ENCODE data around the gene KRCC1.
A peak's percentile ranks its signal among the peaks of the same experiment; 100 is the strongest.
"Not testable (repeated sequence)": the region's sequence is repeated elsewhere in the genome, so short reads cannot be mapped to it uniquely, and the experiment has no call there.

KRCC1 gene

DNA sequence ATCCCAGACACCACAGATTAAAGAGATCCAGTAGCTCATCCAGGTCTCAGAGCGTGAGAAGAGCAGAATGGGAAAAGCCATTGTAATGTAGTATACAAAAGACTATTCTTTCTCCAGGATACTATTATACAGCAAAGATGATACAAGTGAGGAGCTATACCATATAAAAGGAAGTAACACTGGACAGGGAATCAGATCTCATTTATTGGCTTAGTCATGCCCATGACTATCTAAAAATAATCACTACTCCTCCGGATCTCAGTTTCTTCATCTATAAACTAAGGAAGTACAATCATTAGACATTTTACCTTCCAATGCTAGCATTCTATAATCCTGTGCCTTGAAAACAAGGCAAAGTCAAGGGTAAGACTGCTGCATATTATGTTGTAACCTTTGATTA lies 19.4 kb downstream of the KRCC1 start:
- no peak for DNase-seq

DNA sequence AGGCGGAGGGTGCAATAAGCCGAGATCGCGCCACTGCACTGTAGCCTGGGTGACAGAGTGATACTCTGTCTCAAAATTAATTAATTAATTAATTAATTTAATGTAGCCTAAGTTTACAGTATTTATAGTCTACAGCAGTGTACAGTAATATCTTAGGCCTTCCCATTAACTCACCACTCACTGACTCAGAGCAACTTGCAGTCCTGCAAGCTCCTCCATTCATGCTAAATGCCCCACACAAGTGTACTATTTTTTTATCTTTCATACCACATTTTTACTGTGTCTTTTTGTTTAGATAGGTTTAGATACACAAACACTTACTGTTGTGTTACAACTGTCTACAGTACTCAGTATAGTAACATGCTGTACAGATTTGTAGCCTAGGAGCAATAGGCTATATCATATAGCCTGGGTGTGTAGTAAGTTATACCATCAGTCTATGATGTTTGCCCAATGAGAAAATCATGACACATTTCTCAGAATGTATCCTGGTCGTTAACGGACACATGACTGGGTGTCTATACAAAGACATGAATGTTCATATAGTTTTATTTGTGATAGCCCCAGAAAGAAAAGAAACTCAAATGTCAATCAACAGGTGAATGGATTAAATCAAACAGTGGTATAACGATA lies 23.4 kb downstream of the KRCC1 start:
- DNase-seq = no peak

DNA sequence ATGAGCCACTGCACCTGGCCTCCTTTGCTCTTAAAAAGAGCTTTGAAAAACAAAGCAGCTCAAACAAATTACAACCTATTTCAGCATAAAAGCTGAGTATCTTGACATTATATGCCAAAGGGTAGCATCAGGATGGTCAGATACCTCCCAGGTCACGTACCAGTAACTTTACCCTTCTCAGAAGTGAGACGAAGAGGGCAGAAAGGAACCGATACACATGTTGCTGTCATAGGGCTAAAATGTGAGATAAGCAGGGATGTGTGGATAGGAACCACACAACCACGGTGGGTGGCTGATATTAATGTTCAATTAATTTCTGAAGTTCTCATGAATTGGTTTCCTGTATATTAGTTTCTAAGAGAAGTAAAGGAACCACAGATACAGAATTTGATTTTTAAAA lies 26.7 kb downstream of the KRCC1 start:
- DNase-seq = no peak

DNA sequence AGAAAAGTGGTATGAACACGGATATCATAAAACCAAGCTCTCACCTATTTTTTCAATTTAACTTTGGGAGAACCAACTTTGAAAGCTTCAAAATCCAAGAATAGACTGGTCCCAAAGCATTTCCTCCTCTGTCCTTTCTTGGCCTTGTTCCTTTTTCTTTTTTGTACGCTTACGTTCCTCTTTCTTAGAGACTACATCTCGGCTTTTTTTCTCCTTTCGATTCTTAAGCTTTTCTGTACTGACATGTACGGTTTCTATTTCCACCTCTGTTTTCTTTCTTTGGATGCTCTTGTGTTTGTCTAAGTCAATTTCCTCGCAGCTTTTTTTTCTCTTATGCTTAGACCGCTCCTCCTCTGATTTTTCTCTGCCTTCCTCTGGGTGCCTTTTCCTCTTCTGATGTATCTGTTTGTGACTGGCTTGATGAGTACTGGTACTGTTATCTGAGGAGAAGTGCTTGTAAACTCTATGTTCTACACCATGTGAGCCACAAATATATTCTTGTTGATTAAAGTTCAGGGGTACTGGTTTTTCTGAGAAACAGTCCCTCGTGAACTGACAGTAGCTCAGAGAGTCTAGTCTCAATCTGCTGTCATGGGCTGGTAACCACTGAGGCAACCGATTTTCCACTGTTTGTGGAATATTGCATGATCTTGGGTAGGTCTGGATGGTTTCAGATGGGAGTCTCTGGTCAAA lies 27.7 kb downstream of the KRCC1 start:
- DNase-seq = no peak

DNA sequence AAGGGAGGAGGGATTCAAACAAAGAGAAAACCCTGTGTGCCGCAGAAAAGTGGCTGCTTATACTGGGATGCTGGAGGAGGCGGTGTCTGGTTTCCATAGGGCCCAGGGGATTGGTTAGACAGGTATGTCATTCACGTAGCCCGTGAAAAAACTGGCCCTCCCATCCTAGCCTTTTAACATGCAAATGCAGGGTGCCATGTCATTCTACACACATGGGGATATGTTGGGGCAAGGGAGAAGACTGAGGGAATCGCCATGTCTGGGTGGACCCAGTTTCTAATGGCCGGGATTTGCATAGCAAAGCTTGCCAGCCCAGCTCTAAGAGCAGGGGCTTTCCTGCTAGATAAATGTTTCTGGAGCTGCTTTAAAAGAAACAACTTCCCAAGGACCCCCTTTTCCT lies 31.1 kb downstream of the KRCC1 start:
- no peak for DNase-seq

DNA sequence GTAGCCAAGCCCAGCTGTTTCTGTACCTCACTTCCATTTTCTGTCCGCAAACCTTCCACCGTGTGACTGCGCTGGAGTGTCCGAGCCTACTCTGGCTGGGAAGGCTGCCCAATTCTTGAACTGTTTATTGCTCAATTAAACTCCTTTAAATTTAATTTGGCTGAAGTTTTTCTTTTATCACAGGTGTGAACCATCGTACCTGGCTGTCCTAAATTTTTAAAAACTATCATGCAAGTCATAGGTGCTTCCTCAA lies 33.0 kb downstream of the KRCC1 start:
- no peak for DNase-seq

DNA sequence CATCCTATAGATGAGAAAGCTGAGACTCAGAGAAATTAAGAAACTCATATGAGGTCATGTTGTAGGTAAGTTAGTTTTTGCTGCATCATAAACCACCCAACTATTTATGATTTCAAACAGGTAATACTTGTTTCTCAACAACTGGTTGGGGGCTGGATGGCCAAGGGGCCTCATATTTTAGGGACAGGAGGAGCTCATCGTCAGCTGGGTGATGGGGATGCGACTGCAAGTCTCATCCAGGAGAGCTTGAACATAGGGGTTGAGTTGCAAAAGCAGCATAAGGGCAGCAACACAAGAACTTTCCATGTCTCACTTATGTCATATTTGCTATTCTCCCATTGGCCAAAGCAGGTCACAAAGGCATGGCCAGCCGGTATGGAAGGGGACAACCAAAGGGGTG lies 35.6 kb downstream of the KRCC1 start:
- DNase-seq = no peak

DNA sequence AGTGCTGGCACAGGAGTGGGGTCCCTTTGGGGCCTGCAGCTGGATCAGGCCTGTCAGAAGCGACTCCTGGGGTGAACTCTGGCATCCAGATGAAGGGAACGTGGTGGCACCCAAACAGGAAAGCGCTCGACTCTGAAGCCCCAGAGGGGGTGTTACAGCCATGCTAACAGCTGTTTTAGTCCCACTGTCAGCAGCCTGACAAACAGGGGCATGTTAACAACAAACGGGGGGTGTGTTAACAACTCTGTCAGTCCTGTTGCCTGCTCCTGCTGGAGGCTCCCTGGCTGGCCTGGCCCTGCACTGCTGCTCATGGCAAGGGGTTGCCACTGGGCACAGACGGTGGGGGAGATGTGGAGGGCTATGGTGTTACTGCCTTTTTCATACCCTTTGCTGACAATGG lies 36.7 kb downstream of the KRCC1 start:
- DNase-seq = no peak

DNA sequence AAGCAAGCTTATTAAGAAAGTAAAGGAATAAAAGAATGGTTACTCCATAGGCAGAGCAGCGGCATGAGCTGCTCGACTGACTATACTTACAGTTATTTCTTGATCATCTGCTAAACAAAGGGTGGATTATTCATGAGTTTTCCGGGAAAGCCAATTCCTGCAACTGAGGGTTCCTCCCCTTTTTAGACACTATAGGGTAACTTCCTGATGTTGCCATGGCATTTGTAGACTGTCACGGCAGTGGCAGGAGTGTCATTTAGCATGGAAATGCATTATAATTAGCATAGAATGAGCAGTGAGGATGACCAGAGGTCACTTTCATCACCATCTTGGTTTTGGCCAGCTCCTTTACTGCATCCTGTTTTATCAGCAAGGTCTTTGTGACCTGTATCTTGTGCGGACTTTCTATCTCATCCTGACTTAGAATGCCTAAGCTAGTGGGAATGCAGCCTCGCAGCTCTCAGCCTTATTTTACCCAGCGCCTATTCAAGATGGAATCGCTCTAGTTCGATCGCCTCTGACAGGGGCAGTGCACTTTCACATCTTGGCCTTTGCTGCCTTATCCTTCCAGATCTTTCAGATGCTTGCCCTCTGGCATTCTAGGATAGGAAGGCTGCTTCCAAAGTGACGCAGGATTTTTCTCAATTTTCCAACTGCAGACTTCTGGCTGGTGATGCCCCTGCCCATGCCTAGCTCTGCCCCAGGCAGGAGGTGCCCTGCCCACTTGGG lies 37.3 kb downstream of the KRCC1 start:
- DNase-seq = not testable (repeated sequence)

DNA sequence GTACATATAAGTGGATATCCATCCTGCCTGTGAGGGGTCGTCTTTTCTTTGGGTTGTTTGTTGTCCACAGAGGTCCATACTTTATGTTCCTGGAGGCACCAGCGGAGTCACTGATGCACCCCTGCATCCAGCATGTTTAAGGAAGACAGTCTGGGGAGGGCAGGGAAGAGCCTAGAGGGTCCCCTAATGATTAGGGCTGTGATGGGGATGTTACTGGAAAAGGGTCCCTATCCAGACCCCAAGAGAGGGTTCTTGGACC lies 37.9 kb downstream of the KRCC1 start:
- not testable (repeated sequence) for DNase-seq

DNA sequence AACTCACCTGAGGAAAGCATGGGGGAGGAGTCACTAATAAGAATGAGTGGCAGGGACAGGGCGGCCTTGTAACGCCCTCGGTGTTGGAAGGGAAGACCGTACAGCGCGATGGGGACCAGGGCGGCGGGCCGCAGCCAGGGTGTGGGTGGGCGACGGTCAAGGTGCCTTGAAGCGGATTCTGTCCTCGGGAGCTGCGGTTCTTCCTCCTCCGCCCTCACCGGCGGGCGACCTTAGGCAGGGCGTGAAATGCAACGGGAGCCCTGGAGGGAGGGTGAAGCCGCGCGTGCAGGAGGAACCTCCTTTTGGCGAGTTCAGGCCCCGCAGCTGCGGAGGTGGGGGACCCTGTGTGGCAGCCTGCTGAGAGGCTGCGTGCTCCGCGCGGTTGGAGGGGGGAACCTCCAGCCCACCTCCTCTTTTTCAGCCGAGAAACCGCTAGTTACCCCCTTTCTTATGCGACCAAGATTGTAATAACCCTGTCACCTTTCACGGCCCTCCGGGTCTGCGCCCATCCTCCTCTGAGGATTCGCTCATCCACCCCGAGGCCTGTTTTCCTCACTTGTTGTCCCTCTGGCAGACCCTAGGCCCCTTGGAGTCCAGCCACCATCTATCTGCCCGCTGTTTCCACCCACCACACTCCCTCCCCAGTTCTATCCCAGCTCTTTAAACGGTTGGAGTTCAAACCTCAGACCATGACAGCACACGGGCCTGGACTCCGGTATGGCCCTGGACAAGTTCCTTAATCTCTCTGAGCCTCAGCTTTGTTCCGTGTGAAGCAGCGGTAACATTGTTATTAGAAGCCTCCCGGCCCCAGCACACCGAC lies 38.4 kb downstream of the KRCC1 start:
- peak; percentile 68 for DNase-seq

DNA sequence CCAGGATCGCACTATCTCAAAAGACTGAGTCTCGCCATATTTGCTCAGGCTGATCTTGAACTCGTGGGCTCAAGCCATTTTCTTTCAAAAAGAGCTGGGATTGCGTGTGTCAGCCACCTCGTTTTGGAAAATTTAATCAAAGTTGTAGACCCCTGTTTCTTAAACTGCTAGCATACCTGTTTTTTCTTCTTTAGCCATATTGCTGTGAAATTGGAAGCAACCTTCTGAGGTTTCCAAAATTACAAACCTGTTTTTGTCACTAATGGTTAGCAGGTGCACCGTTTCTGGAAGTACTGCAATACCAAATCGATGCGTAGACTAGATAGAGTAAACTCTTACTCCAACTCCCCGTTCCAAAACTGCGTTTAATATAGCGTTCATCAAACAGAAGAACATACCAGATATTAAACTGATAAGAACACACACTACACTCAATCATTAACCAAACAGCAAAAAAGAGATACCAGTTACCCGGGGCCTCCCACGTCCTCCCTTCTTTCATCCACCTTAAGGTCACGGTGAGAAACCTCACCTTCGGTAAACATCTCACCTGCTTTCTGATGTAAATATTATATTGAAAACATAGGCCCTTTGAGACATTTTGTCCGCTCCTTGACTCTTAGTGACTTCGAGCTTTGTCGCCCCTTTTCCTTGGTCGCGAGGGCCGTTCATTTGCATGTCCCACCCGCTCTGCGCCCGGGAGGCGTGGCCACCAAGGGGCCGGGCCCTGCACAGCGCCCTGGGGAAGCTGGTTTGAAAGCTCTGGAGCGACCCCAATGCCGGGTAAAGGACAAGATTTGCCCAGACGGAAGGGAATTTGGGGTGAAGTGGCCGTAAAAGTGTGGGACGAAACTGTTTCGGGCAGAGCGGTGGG lies 39.3 kb downstream of the KRCC1 start, which contains the start of gene RNU2-63P:
Gene RNU2-63P, minus strand, starts transcription at position 462 of the 874 bp plus-strand sequence.
- peak; percentile 68 for DNase-seq

DNA sequence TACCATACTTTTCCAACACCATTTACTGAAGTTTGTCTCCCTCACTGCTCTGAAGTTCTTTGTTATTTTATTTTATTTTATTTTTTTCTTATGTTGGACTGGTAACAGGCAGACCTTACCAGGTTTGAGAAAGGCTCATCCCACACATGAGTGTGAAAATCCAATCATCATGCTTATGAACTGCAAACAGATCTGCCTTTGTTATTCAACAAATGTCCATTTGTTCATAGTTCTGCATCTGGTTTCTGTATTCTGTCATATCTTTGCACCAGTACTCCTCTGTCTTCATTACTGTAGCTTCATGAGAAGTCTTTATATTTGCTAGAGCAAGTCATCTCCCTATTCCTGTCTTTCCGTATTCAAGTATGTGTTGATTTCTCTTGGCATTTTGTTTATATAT lies 44.6 kb downstream of the KRCC1 start:
- DNase-seq = no peak

DNA sequence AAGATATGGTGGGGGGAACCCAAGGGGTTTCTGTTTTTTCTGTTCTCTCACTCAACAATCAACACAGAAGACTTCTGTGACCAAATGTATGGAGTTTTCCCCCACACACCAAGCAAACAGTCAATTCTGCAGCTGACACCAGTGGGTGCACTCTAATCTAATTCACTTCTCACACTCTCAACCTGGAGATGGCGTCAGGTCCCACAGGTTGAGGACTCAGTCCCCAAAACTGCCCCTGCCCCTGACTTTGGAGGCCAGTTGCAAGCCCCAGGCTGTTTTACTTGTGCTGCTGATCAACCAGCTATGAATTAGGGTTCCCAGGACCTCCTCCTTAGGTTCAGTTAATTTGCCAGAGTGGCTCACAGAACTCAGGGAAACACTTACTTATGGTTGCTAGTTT lies 45.4 kb downstream of the KRCC1 start:
- no peak for DNase-seq

DNA sequence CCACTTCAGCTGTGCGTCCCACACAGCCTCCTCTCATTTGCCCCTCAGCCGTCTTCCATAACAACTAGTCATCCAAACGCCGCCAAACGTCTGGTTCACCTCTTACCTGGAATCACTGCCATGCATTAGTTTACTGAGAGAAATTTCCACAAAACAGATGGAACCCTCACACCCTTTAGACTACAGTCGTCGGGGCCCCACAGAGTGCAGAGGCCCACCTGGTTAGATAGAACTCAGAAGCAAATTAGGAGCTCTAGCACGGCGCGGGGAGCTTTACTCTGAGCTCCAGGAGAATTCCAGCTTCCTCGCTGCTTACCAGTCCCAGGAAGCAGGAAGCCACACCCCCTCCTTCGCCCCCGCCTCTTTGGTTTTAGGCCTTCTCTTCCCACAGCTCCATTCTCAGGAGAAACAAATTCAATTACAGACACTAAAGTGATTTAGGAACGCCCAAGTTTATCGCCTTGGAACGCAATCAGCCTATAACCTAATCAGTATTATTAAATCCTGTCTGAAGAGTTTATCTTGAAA lies 48.6 kb downstream of the KRCC1 start:
- DNase-seq = no peak

DNA sequence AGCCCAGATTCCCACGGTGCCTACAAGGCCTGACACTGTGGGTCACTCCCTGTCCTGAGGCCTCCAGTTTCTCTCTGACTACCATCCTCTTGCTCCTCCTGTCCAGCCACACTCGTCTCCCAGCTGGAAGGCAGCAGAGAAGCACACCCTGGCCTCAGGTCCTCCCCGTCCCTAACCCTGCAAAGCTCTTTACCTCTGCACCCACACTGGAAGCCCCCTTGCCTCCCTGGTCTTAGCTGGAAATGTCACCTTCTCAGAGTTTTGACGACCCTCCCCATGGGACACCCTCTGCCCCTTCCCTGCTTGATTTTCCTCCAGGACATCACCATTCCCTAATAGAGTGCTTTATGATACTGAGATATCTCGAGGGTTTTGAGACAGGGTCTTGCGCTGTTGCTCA lies 49.8 kb downstream of the KRCC1 start:
- DNase-seq = no peak

DNA sequence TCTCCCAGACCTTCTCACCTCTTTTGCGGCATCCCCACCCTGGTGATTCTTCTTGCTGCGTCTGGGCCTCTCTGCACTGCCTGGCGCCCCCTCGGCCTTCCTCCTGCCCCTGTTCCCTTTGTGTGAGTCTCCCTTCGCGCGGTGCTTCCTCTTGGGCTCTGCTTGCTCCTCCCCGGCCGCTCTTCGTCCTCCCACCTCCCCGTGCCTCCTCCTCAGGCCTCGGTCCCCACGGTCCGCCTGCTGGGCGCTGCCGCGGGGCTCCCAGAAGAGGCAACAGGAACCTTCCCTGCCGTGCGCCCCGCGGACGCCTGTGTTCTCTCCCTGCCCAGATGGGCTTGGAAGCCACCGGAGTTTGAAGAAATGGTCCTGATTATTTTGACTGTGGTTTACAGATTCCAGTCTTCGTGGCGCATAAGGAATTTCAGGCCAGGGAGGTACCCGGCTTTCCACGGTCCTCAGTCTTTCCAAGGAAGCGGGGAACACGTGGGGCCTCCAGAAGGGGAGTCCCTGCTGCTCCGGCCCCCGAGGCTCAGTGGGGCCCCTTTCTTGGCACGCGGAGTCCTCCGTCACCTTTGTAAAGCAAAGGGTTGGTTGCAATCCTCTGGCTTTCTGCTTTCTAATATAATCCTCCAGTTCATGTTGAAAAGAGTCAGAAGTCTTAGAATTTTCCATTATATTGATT lies 52.4 kb downstream of the KRCC1 start:
- DNase-seq = no peak

DNA sequence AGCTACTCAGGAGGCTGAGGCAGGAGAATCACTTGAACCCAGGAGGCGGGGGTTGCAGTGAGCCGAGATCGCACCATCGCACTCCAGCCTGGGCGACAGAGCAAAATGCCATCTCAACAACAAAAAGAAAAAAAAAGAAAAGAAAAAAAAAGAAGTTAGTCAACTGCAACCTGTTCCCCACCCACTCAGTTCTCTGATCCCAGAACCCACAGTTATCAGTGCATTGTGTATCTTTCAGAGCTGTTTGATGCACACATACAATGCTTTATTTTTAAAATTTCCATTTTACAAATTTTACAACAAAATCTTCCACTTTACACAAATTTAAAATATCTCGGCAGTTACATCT lies 53.2 kb downstream of the KRCC1 start:
- DNase-seq = no peak

DNA sequence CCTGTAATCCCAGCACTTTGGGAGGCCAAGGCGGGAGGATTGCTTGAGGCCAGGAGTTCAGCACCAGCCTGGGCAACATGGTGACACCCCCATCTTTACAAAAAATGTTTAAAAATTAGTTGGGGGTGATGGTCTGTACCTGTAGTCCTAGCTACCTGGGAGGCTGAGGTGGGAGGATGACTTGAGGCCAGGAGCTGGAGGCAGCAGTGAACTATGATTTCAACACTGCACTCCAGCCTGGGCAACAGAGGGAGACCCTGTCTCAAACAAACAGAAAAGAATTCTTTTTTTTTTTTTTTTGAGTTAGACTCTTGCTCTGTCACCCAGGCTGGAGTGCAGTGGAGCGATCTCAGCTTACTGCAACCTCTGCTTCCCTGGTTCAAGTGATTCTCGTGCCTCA lies 55.1 kb downstream of the KRCC1 start:
- not testable (repeated sequence) for DNase-seq

DNA sequence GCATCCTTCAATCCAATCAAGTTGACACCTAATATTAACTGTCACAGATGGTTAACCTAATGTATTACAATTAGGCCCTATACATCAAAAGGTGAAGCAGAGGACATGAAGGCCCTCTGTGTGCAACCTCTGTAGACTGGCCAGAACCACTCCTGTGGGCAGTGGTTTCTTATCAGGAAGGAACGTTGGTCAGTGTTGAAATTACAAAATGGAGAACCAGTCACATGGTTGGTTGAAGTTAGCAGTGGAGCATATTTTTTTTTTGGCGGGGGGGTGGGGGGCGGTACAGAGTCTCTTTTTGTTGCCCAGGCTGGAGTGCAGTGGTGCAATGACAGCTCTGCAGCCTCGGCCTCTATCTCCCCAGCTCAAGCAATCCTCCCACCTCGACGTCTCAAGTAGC lies 59.0 kb downstream of the KRCC1 start:
- DNase-seq = no peak

DNA sequence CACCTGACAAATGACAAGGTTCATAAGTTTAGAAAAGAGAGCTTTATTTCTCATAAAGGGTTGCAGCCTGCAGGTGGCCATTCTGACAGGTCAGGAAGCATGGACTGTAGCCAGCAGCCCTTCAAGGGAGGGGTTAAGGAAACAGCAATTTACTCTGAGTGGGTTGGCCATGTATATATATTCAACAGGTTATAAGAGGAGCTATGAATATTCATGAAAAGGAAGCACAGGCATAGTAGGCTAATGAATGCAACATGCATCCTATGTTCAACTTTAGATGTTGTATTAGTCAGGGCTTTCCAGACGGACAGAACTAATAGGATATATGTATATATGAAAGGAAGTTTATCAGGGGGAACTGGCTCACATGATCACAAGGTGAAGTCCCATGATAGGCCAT lies 59.8 kb downstream of the KRCC1 start:
- no peak for DNase-seq

DNA sequence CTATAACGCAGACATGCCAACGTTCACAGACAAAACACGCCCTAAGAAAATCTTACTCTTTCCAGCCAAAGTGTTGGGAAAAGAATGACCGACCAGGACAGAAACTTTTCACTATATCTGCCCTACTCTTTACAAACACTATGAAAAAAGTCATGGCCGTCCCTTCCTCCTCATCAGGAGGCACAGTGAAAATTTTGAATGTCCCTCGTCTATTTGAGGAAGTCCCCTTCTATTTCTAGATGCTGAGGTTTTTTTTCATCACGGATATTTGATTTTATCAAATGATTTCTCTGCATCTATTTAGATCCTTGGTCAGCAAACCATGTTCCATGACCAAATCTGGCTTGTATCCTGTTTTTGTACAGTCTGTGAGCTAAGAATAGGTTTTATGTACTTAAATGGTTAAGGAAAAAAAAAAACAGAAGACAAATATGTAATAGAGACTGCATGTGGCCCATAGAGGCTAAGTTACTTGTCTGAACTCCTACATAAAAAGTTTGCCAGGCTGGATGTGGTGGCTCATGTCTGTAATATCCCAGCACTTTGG lies 61.2 kb downstream of the KRCC1 start:
- not testable (repeated sequence) for DNase-seq
